Epithelial cell of proximal tubule (primary cell): Measurements from ENCODE around the gene FGF19. TPM values are rescaled to one million over a fixed set of nuclear protein-coding genes. Genes with fewer than 3 reads are reported as not detected.
"Not testable (repeated sequence)": the region's sequence is repeated elsewhere in the genome, so short reads cannot be mapped to it uniquely, and the experiment has no call there.

Source experiments
- DNase-seq: peaks from one replicate; pipeline ENCODE4 v3.0.0-alpha.2; 2011; ENCODE audit warnings: low read depth
- H3K4me3 ChIP-seq: 2 replicates; pipeline ENCODE4 v1.5.1; 2011; ENCODE audit warnings: low read depth, mild to moderate bottlenecking, low read length
- total RNA-seq: library from RNA; depleted of rRNA; stranded (reverse); fragments of >200 nt; gene quantifications from 2 replicates; pipeline ENCODE4 v1.2.3, GENCODE V29; 2015
- TF ChIP-seq, protein P1 (sequence below): conservative IDR thresholded peaks from 2 replicates; pipeline ENCODE4 v1.5.1; 2012; ENCODE audit warnings: low read depth, mild to moderate bottlenecking, low read length

FGF19 gene
- total RNA-seq, 1 donor from 2014 or later = not detected

GRCh38 chr11:69689484-69690319, 14.1 kb downstream of the FGF19 start:
- TF ChIP-seq, protein P1, sequence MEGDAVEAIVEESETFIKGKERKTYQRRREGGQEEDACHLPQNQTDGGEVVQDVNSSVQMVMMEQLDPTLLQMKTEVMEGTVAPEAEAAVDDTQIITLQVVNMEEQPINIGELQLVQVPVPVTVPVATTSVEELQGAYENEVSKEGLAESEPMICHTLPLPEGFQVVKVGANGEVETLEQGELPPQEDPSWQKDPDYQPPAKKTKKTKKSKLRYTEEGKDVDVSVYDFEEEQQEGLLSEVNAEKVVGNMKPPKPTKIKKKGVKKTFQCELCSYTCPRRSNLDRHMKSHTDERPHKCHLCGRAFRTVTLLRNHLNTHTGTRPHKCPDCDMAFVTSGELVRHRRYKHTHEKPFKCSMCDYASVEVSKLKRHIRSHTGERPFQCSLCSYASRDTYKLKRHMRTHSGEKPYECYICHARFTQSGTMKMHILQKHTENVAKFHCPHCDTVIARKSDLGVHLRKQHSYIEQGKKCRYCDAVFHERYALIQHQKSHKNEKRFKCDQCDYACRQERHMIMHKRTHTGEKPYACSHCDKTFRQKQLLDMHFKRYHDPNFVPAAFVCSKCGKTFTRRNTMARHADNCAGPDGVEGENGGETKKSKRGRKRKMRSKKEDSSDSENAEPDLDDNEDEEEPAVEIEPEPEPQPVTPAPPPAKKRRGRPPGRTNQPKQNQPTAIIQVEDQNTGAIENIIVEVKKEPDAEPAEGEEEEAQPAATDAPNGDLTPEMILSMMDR = no peak
- H3K4me3 ChIP-seq = no peak overlapping the region
- DNase-seq = no peak

DNA sequence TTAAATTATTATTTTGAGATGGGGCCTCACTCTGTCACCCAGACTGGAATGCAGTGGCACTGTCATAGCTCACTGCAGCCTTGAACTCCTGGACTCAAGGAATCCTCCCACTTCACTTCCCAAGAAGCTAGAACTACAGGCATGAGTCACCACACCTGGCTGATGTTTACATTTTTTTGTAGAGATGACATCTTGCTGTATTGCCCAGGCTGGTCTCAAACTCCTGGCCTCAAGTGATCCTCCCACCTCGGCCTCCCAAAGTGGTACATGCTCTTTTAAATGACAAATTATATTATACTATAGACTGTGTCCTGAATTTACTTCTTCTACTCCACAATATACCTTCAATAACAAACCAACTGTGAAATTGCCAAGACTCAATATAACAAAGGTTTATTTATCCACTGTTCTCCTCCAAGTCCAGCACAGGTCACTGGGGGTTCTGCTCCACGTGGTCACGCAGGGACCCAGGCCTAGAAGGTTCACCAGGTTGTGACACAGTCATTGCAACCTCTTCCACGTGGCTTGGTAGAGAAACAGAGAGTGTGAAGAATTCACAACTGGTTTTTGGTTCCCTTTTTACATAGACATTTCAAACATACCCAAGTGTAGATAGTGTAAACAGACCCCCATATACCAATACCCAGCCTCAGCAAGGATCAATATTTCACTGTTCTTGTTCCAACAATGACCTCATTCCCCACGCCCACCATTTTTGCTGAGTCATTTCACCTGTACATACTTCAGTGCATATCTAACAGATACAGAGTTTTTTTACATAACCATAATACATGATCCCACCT, 15.7 kb downstream of the FGF19 start:
- DNase-seq, H3K4me3 ChIP-seq: not testable (repeated sequence)

DNA sequence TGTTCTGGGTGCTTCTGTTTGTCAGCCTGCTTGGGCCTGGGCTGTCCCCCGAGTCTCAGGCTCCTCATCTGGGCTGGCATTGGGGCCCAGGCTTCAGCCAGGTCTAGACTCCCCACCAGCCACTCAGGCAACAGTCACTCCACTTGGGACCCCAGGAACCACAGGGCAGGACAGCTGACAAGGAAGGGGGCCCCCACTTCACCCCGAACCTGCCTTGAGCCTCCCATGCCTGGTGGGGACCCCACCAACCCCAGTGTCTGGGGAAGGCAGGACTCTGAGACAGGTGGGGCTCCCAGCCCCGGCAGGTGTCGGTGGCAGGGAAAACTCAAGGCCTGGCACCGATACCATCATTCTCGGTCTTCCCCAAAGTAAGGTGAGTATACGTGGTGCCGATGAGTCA, 17.0 kb downstream of the FGF19 start:
- no peak overlapping the region for H3K4me3 ChIP-seq
- TF ChIP-seq, protein P1 = no peak
- no peak for DNase-seq

GRCh38 chr11:69686452-69686851, 17.4 kb downstream of the FGF19 start:
- DNase-seq = no peak
- H3K4me3 ChIP-seq = no peak overlapping the region
- TF ChIP-seq, protein P1 = no peak

- no peak for DNase-seq
- H3K4me3 ChIP-seq = no peak overlapping the region
- TF ChIP-seq, protein P1 = no peak
Observed at GRCh38 chr11:69685348-69685747, 18.5 kb downstream of the FGF19 start.

DNA sequence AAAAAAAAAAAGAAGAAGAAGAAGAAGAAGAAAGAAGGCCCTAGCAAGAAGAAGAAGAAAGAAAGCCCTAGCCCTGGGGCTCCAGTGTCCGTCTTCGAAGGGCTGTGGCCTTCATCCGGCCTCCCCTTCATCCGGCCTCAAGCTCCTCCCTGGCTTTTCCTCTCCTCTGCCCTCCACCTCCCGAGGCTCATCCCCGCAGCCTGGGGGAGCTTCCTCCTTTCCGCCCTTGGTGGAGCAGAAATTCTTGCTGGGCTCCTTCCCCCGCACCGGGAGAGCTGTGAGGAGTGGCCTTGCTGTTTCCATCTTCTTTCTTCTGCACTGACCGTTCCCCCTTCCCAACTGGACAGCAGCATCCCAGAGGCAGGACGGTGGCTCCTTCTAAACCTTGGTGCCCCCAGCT, 19.2 kb downstream of the FGF19 start:
- DNase-seq = no peak
- TF ChIP-seq, protein P1 = no peak
- H3K4me3 ChIP-seq = no peak overlapping the region

- no peak overlapping the region for H3K4me3 ChIP-seq
- no peak for DNase-seq
- TF ChIP-seq, protein P1 = peak; percentile 69
Observed at GRCh38 chr11:69683764-69684333, 20.0 kb downstream of the FGF19 start.
